ENCODE results near the gene CPT1A. TPM values are rescaled to one million over a fixed set of nuclear protein-coding genes. Genes with fewer than 3 reads are reported as not detected.
"Not testable (repeated sequence)": the region's sequence is repeated elsewhere in the genome, so short reads cannot be mapped to it uniquely, and the experiment has no call there.

CPT1A gene
- 8.0 and 13.1 TPM in 2 replicates for total RNA-seq (2014; rRNA removed; shearing (Covaris generic))

- DNase-seq (ENCODE audit: low spot score): peak; percentile 23
Observed at GRCh38 chr11:68841718-68842426, at the start of gene CPT1A. Gene CPT1A (minus strand): TSS chr11:68841916. CDS start chr11:68815474, 26,442 bp downstream.

- DNase-seq (ENCODE audit: low spot score): peak; percentile 53
Observed at GRCh38 chr11:68890490-68891231, 48.9 kb upstream of the CPT1A start.

GRCh38 chr11:68889948-68890446 is 48.3 kb upstream of the CPT1A start:
- DNase-seq (ENCODE audit: low spot score): no peak

GRCh38 chr11:68884827-68885226 is 43.1 kb upstream of the CPT1A start:
- DNase-seq (ENCODE audit: low spot score): not testable (repeated sequence)

GRCh38 chr11:68882391-68882790 is 40.7 kb upstream of the CPT1A start:
- no peak for DNase-seq (ENCODE audit: low spot score)

GRCh38 chr11:68881320-68881719 is 39.6 kb upstream of the CPT1A start:
- no peak for DNase-seq (ENCODE audit: low spot score)

- DNase-seq (ENCODE audit: low spot score): no peak
Observed at GRCh38 chr11:68880851-68881250, 39.1 kb upstream of the CPT1A start.

- no peak for DNase-seq (ENCODE audit: low spot score)
Observed at GRCh38 chr11:68878022-68878421, 36.3 kb upstream of the CPT1A start.

- DNase-seq (ENCODE audit: low spot score): no peak
Observed at GRCh38 chr11:68872216-68873003, 30.7 kb upstream of the CPT1A start.

GRCh38 chr11:68870470-68870869 is 28.8 kb upstream of the CPT1A start:
- DNase-seq (ENCODE audit: low spot score): no peak

- DNase-seq (ENCODE audit: low spot score): no peak
Observed at GRCh38 chr11:68868221-68868835, 26.6 kb upstream of the CPT1A start.

- no peak for DNase-seq (ENCODE audit: low spot score)
Observed at GRCh38 chr11:68867066-68867465, 25.4 kb upstream of the CPT1A start.

GRCh38 chr11:68865241-68865640 is 23.5 kb upstream of the CPT1A start:
- DNase-seq (ENCODE audit: low spot score): no peak

- no peak for DNase-seq (ENCODE audit: low spot score)
Observed at GRCh38 chr11:68863553-68864265, 22.0 kb upstream of the CPT1A start.

GRCh38 chr11:68862421-68862820 is 20.7 kb upstream of the CPT1A start:
- DNase-seq (ENCODE audit: low spot score): no peak

GRCh38 chr11:68859123-68859522 is 17.4 kb upstream of the CPT1A start:
- DNase-seq (ENCODE audit: low spot score): no peak

GRCh38 chr11:68857037-68857586 is 15.4 kb upstream of the CPT1A start:
- no peak for DNase-seq (ENCODE audit: low spot score)

- DNase-seq (ENCODE audit: low spot score): not testable (repeated sequence)
Observed at GRCh38 chr11:68856425-68857030, 14.8 kb upstream of the CPT1A start.

- no peak for DNase-seq (ENCODE audit: low spot score)
Observed at GRCh38 chr11:68855205-68855981, 13.7 kb upstream of the CPT1A start.

All from A172 (cell line).